ENCODE measurements around the gene MYL5. TPM values are rescaled to one million over a fixed set of nuclear protein-coding genes. Genes with fewer than 3 reads are reported as not detected.

MYL5 gene
- total and polyA plus RNA-seq, 10 of the 15 experiments (the other 5 are each of a cell fraction or from before 2014, with no cell fraction given): 1.2 to 13.8 (median 7.1) TPM

GRCh38 chr4:674172-675035, at the start of gene MYL5, which contains the start of gene ATP5ME (continued):
- TF ChIP-seq MTA2 (IDR thresholded peaks at IDR 0.05; ENCODE audit: low read depth) (0 out of 2 replicates have a peak, but pooled peaks have one; percentile 10), ATF3 (IDR thresholded peaks at IDR 0.05; ENCODE audit: borderline replicate concordance, extremely low read depth, low read depth, low read length) (peak; percentile 70; the same call in 1 of the 2 replicates), MAX (IDR thresholded peaks at IDR 0.05; ENCODE audit: low read depth, low read length) (peak; percentile 62), REST (IDR thresholded peaks at IDR 0.05; ENCODE audit: low read depth, low read length) (0 out of 2 replicates have a peak, but pooled peaks have one; percentile 32), BRCA1 (IDR thresholded peaks at IDR 0.05; ENCODE audit: low read depth, low read length) (0 out of 2 replicates have a peak, but pooled peaks have one; percentile 13), GABPA (IDR thresholded peaks at IDR 0.05; ENCODE audit: low read depth) (no peak), ZNF207 (IDR thresholded peaks at IDR 0.05; ENCODE audit: borderline replicate concordance) (peak; percentile 73; the same call in 1 of the 2 replicates), MYC (IDR thresholded peaks at IDR 0.05; ENCODE audit: insufficient read depth, insufficient read length, insufficient replicate concordance, low read length, severe bottlenecking) (peak; percentile 7), ASH2L (IDR thresholded peaks at IDR 0.05; ENCODE audit: borderline replicate concordance, low read depth) (no peak), CUX1 (IDR thresholded peaks at IDR 0.05; ENCODE audit: insufficient replicate concordance, low read depth, low read length) (no peak), ZNF274 (IDR thresholded peaks at IDR 0.05; ENCODE audit: insufficient read depth, insufficient read length) (no peak), HSF1 (IDR thresholded peaks at IDR 0.05; ENCODE audit: low read depth, low read length) (0 out of 2 replicates have a peak, but pooled peaks have one; percentile 36), ESRRA (IDR thresholded peaks at IDR 0.05; ENCODE audit: low read length) (no peak), PAX5 (IDR thresholded peaks at IDR 0.05; ENCODE audit: borderline replicate concordance, low read depth, low read length) (peak; percentile 71; the same call in 1 of the 2 replicates), CREM (IDR thresholded peaks at IDR 0.05; ENCODE audit: low read depth) (peak; percentile 94)

Measured in GM12878 (cell line).